ENCODE measurements around the gene HIRA. TPM values are rescaled to one million over a fixed set of nuclear protein-coding genes. Genes with fewer than 3 reads are reported as not detected.
A peak's percentile ranks its signal among the peaks of the same experiment; 100 is the strongest.

Gene HIRA
- total RNA-seq, 2 donors from 2014 or later: 10.6 to 12.9 TPM

- H3K36me3 ChIP-seq (replicated peaks in 1 of 2; ENCODE audit: insufficient read depth in 1 of 2, low read depth in 2 of 2): peaks cover 0 to 5% of the 10 kb centered on the region in 2 donors
- H3K27ac ChIP-seq: peak within 1 kb of the TSS; percentile 76 to 98 (median 92)
- DNase-seq (peak; percentile 93 to 95 (median 94)), ATAC-seq (peak; percentile 94)
- no peaks in the 10 kb centered on the region for H3K9me3 ChIP-seq
- intact Hi-C loops (cut with DNase I): no loop called here
- WGBS, 2 donors: 0 to 1% methylated on average over 7 to 74 of the region's 74 CpGs
- peak; percentile 86 to 93 (median 90) for TF ChIP-seq POLR2A (IDR thresholded peaks at IDR 0.05)
- peak in 2 of 7 experiments; percentile 11 to 36 for TF ChIP-seq CTCF (IDR thresholded peaks at IDR 0.05)
- peaks cover 27% of the 10 kb centered on the region for H3K4me1 ChIP-seq
- H3K4me3 ChIP-seq: peak within 1 kb of the TSS; percentile 80 to 94
- H3K27me3 ChIP-seq: no peaks in the 10 kb centered on the region
These were observed 759 bp upstream of the HIRA start, which contains the start of gene MRPL40 for GRCh38 chr22:19432133-19432851. TSS of gene MRPL40 (plus strand) at chr22:19432545. CDS start at chr22:19432555, 10 bp downstream.

GRCh38 chr22:19430890-19431541, 517 bp downstream of the HIRA start:
- Histone ChIP-seq H3K4me1 (peaks cover 27% of the 10 kb centered on the region), H3K27me3 (no peaks in the 10 kb centered on the region), H3K9me3 (no peaks in the 10 kb centered on the region), H3K4me3 (peak overlapping the region; percentile 66 to 87), H3K36me3 (replicated peaks in 1 of 2; ENCODE audit: insufficient read depth in 1 of 2, low read depth in 2 of 2) (peaks cover 0 to 5% of the 10 kb centered on the region in 2 donors), H3K27ac (peak overlapping the region; percentile 58 to 97 (median 76))
- intact Hi-C loops (cut with DNase I): no loop called here
- ATAC-seq (no peak), DNase-seq (peak; percentile 43 to 66 (median 56))
- 0 to 1% methylated on average over 7 to 53 of the region's 53 CpGs for WGBS, 2 donors
- TF ChIP-seq CTCF (IDR thresholded peaks at IDR 0.05) (peak in 1 of 7 experiments; percentile 7), POLR2A (IDR thresholded peaks at IDR 0.05) (no peak)

- Histone ChIP-seq H3K4me1 (peaks cover 27% of the 10 kb centered on the region), H3K36me3 (replicated peaks in 1 of 2; ENCODE audit: insufficient read depth in 1 of 2, low read depth in 2 of 2) (no peaks in the 10 kb centered on the region), H3K4me3 (peak overlapping the region; percentile 66 to 87), H3K27me3 (no peaks in the 10 kb centered on the region), H3K27ac (peak overlapping the region in 3 of 4 donors; percentile 58 to 97 (median 75)), H3K9me3 (no peaks in the 10 kb centered on the region)
- intact Hi-C loops (cut with DNase I): no loop called here
- DNase-seq: peak in 3 of 4 donors; percentile 24 to 51 (median 45)
- no peak for TF ChIP-seq POLR2A (IDR thresholded peaks at IDR 0.05)
- no peak for TF ChIP-seq CTCF (IDR thresholded peaks at IDR 0.05)
- no peak for ATAC-seq
- WGBS, 2 donors: 12 to 15% methylated on average over 7 to 12 of the region's 12 CpGs
These were observed 1.3 kb downstream of the HIRA start for GRCh38 chr22:19429950-19430889.

GRCh38 chr22:19424186-19424500, 7.4 kb downstream of the HIRA start:
- Histone ChIP-seq H3K36me3 (replicated peaks in 1 of 2; ENCODE audit: insufficient read depth in 1 of 2, low read depth in 2 of 2) (no peaks in the 10 kb centered on the region), H3K27ac (no peak overlapping the region), H3K4me3 (no peak overlapping the region), H3K4me1 (peaks cover 8% of the 10 kb centered on the region), H3K27me3 (no peaks in the 10 kb centered on the region), H3K9me3 (no peaks in the 10 kb centered on the region)
- ATAC-seq (no peak), DNase-seq (no peak)
- intact Hi-C loops (cut with DNase I): no loop called here
- TF ChIP-seq CTCF (IDR thresholded peaks at IDR 0.05): no peak
- no peak for TF ChIP-seq POLR2A (IDR thresholded peaks at IDR 0.05)
- WGBS, 2 donors: 52 to 64% methylated on average over 3 of the region's 3 CpGs
